Measurements from ENCODE around the gene TNRC6A.
"Not testable (repeated sequence)": the region's sequence is repeated elsewhere in the genome, so short reads cannot be mapped to it uniquely, and the experiment has no call there.

Gene TNRC6A

DNA sequence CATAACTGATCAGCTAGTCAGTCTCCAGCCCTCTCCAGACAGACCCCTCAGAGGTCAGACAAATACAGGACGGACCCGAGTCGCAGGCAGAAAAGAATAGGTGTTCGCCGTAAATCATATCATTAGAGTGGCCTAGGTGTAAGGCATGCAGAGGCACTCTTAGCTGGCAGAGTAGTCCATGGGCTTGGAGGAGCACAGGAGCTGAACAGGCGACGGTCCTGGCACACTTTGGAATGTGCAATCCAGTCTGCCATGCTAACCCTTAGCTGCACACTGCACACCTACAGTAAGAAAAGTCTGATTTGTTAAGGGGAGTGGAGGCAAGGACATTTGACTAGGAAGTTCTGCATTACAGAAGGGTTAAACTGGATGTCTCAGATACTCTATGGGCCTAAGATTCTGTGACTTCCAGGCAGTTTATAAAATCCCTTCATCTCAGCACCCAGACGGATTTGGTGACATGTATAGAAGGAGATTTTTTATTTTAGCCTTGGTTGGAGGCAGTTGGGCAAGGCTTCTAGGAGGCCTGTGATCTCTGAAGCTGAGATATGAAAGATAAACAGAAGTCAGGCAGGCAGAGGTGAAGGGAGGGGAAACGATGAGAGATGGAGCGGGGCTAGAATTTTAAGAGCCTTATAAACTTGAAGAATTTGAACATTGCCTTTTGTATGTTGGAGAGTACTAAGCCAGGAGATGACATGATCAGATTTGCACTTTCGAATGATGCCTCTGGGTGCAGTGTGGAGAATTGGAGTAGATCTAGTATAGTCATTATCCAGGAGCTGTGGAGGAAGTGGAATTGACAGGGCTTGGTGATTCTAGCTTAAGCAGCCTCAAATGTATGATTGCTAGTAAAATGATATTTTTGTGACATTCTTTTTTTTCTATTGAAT lies 81.7 kb downstream of the TNRC6A start:
- no peak for DNase-seq

DNA sequence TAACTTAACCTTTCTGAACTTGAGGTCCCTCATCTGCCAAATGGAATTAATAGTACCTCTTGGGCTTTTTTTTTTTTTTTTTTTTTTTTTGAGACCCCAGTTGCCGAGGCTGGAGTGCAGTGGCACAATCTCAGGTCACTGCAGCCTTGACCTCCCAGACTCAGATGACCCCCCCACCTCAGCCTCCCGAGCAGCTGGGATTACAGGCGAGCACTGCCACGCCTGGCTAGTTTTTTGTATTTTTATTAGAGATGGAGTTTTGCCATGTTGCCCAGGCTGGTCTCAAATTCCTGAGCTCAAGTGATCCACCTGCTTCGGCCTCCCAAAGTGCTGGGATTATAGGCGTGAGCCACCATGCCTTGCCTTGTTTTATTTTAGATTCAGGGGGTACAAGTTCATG lies 83.4 kb downstream of the TNRC6A start:
- DNase-seq: not testable (repeated sequence)

DNA sequence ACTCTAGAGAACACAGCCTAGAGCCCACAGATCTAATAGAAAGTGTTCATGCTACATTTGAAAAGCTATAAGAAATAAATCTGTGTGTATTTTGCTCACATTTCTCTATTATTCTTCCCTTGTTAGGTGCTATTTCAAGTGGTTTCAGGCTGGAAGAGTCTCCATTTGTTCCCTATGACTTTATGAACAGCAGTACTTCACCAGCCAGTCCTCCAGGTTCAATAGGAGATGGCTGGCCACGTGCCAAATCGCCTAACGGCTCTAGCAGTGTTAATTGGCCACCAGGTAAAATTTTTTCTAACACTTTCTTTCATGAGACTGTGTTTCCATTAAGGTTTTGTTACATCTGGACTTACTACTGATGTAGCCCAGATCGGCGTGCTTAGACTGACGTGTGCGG lies 85.6 kb downstream of the TNRC6A start:
- DNase-seq: no peak

DNA sequence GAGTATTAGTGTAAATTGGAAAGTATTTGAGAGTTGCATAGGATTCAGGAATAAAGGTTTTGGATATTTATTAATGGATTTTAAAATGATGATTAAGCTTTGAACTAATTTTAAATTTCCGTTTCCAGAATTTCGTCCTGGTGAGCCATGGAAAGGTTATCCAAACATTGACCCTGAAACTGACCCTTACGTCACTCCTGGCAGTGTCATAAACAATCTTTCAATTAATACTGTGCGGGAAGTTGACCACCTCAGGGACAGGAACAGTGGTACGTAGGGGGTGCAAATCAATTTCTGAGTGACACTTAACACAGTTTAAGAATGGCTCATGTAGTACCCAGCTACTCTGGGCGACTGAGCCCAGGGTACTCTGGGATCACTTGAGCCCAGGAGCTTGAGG lies 87.2 kb downstream of the TNRC6A start:
- DNase-seq: no peak

DNA sequence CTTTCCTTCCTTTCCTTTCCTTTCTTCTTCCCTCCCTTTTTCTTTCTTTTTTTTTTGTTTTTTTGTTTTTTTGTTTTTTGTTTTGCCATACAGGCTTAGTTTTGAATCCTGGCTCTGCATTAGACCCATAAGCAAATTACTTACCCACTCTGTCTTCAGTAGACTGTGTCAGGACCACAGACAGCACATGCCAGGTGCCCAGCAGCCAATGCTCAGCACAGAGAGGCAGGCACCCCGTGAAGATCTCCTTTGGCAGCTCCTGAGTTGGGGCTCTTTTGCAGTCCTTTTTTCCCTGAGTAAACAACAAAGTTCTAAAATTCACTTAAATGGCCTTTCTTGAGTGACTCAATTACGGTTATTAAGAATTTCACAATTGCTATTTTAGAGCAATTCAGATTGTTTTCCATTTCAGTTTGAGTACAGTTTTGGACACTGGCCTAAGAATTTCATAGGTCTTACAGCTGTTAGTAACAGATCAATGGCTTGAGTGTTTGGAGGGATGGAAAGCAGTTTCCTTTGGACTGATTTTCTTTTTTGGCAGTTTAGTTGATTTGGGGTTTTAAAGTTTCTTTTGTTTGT lies 90.1 kb downstream of the TNRC6A start:
- no peak for DNase-seq

DNA sequence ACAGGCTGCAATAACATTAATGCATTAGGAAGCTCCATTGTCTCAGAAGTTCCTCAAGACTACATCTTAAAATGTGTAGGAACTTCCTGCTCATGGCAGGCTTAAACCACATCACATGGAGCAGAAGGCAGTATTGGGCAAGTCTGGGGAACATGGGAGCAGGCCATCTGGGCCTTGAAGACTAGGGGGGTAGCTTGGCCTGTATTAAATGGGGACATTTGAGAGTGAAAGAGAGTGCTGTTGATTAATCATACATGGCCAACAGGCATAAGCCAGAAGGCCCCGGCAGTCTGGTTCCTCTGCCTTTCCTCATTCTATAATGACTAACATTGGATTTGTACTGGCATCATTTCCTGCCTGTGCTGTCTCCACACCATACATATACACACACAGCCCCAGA lies 91.1 kb downstream of the TNRC6A start:
- DNase-seq: no peak

DNA sequence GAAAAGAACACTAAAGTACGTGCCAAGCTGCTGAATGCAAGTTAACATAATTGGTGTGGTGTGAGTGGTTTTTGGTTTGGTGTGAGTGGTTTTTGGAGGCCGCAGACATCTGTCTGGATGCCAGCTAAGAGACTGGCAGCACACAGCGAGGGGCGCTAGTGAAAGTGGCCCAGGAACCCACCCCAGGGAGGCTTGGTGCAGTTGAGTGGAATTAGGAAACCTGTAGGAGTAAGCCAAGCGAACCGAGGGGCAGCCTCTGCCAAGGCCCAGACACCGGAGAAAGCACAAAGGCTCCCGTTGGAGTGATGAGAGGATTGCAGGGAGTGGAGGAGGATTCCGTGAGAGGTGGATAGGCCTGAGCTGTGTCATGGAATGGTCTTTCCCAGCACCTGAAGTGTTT lies 91.7 kb downstream of the TNRC6A start:
- DNase-seq: peak in 8 of 56 donors; percentile 7 to 37 (median 12)

DNA sequence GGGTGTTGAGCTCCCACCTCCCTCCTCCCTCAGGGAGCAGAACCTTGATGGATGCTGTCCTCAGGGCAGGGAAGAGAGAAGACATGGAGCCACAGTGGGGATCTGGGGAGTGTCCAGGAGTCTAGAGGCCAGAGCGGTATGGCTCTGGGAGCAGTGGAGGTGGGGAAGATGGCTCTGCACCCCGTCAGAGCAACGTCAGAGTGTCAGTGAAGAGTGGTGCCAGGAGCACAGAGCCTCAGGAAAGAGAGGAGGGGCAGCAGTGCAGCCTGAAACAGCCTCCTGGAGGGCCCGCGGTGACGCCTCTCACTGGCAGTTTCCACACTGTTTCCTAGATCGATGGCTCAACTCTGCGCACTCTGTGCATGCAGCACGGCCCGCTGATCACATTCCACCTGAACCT lies 93.1 kb downstream of the TNRC6A start:
- no peak for DNase-seq

DNA sequence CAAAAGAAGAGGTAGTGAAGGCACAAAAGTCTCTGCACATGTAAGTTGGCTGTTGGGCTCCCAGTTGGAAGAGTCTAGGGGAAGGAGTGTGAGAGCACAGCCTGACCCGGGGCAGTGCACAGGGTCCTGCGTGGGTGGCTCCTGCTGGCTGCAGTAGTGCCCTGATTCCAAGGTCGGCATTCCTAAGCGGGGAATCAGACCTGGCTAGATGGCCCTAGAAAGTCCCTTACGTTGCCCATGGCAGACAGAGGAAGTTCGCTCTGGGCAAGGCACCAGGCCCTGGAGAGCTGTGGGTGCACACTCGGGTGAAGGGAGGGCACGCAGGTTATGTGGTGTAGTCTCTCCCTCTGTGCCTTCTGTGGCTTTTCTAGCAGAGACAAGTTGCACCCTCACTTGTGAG lies 93.5 kb downstream of the TNRC6A start:
- DNase-seq: no peak

DNA sequence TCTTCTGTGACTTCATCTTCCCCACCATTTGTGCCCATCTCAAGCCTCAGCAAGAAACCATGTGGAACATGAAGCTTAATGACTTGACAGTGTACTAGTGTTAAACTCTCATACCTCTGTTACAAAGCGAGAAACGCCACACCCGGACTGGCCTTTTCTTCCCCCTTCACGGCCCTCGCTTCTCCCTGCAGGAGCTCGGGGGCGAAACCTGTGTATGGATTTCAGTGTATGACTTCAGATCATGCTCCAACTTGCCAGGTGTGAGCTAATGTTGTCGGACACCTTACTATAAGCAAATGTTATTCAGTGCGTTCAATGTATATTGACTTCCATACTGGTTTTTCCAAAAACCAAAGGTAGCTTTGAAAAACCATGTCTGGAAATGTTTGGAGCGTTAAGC lies 96.2 kb downstream of the TNRC6A start:
- no peak for DNase-seq

DNA sequence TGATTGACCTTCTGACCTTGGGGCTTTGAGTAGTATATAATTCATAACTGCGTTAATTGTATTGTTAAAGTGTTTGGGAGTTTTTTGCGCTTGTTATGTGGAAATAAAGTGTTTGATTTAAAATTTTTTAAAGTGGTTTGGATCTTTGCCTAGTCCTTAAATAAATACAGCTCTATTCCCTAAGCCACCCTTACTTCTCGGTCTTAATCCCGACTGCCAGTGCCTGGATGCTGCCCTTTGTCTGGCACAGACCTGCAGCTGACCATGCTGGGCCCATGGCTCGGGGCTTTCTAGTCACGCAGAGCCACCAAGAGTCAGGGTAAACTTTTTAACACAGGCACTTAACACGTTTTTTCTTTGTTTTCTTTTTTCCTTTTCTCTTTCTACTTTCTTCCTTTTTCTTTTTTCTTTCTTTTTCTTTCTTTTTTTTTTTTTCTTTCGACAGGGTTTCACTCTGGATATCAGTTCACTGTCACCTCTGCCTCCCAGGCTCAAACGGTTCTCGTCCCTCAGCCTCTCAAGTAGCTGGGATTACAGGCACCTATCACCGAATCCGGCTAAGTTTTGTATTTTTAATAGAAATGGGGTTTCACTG lies 96.7 kb downstream of the TNRC6A start:
- DNase-seq: no peak

DNA sequence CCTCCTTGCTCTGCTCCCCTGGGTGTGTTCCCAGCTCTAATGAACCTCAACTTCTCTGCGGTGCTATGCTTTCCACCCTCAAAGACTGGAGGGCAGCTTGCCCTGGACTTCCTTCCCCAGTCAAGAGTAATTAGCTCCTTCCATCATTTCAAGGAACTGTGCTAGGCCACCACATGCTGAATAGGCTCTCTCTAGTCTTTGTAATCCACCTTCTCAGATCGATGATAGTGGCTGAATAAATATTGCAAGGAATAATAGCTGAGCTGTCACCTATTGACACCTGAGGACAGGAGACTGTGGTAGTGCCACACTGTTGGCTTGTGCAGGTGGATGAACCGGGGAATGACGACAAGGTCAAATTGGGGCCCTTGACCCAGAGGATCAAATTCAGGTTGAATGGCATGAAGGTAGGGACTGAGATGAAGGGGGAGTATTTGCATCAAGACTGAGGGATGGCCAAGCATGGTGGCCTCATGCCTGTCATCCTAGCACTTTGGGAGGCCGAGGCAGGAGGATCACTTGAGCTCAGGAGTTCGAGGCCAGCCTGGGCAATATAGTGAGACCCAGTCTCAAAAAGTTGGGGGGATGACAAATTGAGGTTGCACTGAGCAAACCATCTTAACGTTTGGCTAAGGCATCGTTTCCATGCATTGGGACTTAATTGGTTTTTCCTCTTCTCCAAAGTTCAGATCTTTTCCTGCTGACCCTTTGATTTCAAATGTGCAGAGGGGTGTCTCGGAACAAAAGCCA lies 97.5 kb downstream of the TNRC6A start:
- no peak for DNase-seq

DNA sequence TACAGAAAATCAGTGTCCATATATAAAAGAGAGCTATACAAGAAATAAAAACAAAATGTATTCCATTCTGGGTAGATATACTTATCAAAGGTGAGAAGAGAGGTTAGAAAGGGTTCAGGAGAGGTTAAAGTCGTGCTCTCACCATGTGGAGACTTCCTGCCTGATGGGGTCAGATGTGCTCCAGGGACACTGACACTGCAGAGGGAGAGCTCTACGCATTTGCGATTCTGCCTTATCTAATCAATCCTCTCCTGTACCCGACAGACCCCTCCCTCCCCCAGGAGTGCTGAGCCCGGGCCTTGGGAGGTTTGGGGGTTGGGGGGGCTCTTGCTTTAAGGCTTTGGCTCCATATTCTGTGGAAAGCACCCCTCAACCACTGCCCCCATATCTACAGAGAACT lies 99.7 kb downstream of the TNRC6A start:
- no peak for DNase-seq

DNA sequence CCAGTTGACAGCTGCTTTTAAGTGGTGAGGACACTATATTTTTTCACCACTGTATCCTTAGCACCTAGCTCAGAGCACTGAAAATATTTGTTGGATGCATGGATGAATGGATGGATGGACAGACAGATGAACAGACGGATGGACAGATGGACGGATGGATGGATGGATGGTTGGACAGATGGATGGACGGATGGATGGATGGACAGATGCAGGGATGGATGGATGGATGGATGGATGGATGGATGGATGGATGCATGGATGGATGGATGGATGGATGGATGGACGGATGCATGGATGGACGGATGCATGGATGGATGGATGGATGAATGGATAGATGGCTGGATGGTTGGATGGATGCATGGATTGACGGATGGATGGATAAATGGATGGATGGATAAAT lies 103.9 kb downstream of the TNRC6A start:
- DNase-seq: no peak

DNA sequence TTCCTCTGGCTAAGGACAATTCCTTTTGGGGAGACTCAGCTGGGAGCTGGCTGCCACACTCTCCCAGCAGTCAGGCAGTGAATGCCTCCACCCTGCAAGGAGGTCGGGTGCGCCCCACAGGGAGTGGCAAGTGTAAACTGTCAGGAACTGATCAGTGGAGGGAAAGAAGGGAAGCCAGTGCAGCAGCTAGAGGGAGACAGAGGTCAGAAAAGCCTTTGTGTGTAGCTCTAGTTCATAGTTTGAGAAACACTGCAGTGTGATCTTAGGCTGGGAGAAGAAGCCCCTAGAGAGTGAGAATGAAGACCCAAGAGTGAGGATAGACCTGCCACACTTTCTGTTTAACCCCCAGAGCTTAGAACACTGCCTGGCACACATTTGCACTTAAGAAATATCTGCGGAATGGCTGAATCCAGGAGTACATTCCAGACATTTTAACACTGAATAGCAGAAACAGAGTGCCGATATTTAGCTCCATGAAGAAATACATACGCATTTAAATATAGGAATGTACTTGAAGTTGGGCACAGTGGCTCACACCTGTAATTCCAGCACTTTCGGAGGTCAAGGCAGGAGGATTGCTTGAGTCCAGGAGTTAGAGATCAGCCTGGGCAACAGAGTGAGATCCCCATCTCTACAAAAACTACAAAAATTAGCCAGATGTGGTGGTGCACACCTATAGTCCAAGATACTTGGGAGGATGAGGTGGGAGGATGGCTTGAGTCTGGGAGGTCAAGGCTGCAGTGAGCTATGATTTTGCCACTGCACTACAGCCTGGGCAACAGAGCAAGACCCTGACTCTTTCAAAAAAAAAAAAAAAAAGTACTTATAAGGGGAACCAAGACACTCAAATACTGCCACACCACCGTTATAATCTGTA lies 105.2 kb downstream of the TNRC6A start:
- DNase-seq: peak in 35 of 56 donors; percentile 3 to 57 (median 21)

DNA sequence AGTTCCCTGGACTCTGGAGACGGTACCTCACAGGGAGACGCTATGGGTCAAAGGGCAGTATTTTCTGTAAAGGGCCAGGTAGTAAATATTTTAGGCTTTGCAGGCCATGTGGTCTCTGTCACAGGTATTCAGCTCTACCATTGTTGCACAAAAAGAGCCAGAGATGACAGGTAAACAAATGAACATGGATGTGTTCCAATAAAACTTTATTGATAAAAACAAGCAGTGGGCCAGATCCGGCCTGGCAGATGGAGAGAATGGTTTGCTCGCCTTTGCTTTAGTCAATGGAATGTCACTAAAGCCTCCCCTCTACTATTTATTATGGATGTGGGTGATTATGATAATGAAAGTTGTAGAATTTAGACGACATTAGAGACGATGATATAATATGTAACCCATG lies 107.4 kb downstream of the TNRC6A start:
- no peak for DNase-seq

DNA sequence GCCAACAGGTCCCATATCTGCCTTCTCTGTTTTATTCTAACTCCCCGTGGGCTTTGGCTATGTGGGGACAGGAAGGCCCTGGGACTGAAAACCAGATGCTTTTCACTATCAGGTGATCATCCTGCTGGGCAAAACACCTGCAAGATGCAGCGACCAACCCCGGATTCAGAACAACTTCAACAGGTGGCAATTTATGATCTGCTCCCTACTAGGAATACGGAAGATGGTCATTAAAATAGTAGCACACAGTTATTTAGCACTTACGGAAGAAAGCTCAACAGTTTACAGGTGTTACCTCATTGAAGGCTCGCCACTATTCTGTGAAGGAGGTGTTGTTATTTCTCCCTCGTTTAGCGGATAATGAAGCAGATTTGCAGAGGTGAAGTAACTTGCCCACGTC lies 108.5 kb downstream of the TNRC6A start:
- no peak for DNase-seq

DNA sequence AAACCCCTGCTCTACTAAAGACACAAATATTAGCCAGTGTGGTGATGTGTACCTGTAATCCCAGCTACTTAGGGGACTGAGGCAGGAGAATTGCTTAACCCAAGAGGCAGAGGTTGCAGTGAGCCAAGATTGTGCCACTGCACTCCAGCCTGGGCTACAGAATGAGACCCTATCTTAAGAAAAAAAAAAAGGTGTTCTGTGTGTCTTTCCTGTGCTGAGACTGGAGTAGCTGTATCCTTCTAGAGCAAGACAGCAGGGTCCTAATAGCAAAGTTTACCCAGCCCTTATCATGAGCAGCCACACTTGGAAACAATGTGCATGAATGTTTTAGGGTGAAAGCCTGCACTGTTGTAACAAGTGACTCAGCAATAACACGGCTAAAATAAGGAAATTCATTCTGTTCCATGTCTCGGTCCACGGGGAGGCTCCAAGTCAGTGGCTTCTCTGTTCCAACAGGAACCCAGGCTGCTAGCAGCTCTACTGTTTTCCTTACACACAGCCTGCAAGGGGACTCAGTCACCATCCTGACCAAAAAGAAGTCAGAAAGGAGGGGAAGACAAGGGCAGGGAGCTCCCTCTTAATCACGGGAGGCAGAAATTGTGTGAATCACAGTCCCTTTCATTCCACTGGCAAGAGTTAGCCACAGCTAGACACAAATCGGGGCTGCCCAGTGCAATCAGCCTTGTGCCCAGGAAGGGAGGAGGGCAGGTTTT lies 109.3 kb downstream of the TNRC6A start:
- DNase-seq: peak in 43 of 56 donors; percentile 12 to 78 (median 44)

DNA sequence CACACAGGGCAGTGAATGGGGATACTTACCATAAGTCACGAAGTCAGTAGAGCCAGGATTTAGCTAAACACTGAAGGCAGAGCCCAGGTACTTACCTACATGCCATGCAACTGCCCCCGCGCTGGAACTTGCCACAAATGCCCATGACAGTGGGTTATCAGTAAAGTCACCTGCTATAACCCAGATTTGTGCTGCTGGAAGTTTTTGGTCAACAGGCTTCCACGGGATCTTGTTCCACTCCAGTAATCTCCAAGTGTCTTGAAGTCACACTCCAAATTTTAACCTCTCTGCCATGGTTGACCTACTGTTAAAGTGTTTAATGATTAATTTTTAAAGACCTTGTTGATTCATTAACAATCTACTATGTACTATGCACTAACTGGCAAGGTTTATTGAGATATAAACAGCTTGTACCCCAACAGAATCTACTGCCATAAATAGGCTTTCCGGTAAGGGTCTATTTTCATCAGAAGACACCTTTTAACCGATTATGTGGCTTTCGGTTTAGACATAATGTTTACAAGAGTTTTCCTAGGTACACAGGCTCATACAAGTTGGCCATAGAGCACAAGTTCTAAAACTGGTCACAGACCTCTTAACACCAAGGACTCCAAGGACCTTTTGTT lies 110.0 kb downstream of the TNRC6A start:
- no peak for DNase-seq

DNA sequence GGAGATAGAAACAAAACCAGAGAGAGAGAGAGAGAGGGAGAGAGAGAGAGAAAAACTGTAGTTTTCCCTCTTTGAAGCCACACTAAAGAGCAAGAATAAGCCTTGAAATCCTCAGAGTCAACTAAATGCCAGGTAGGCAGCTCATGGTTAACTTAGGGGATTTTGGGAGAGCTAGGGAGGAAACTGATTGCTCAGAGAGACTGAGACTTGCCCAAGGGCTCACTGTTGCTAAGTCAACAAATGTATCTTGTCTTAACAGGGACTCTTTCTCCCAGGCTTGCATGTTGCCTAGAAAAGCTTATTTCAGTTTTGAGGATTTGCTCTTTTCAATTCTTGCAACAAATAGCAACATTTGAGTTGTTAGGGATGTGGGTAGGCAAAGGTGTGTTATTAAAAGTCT lies 111.8 kb downstream of the TNRC6A start:
- no peak for DNase-seq
